Upper lobe of left lung (tissue), 6 donors: ENCODE results near the gene PEX26. TPM values are rescaled to one million over a fixed set of nuclear protein-coding genes. Genes with fewer than 3 reads are reported as not detected.

Experiments used
- ATAC-seq, 2 donors: fragments of 200-7000 bp; cut with Tn5 transposase; one replicate each; pipeline ENCODE4 v1.9.1; 2022; ENCODE audit warnings: mild to moderate bottlenecking in 2 of 2, moderate library complexity in 2 of 2; ENCODE audit not compliant: low FRiP score in 2 of 2
- DNase-seq, 2 donors: peaks; one replicate each; pipeline ENCODE4 v3.0.0-alpha.2; 2019 to 2020
- H3K27ac ChIP-seq, 4 donors: fragments of 200-600 bp; sonication (generic); one replicate each; pipeline ENCODE4 v1.5.1; 2016 to 2019
- H3K27me3 ChIP-seq, 4 donors: fragments of 200-600 bp; sonication (generic); one replicate each; pipeline ENCODE4 v1.5.1; 2017 to 2019
- H3K36me3 ChIP-seq, 4 donors: fragments of 200-600 bp; sonication (generic); one replicate each; pipeline ENCODE4 v1.5.1; 2016 to 2019
- H3K4me1 ChIP-seq, 4 donors: fragments of 200-600 bp; sonication (generic); one replicate each; pipeline ENCODE4 v1.5.1; 2018 to 2019
- H3K4me3 ChIP-seq, 4 donors: fragments of 200-600 bp; sonication (generic); one replicate each; pipeline ENCODE4 v1.5.1; 2017 to 2019; ENCODE audit warnings: mild to moderate bottlenecking in 2 of 4, moderate library complexity in 1 of 4
- H3K9me3 ChIP-seq, 4 donors: fragments of 200-600 bp; sonication (generic); one replicate each; pipeline ENCODE4 v1.5.1; 2018 to 2019
- CTCF ChIP-seq, 6 experiments: fragments of 450-650 bp in 4 of 6; fragments of 200-600 bp in 2 of 6; sonication (generic) in 2 of 6; IDR thresholded peaks; one replicate each; pipeline ENCODE4 v1.5.1; 2016 to 2019; ENCODE audit warnings: antibody characterized with exemption in 6 of 6
- EP300 ChIP-seq, 4 donors: sonication (generic); formaldehyde crosslinking; IDR thresholded peaks; one replicate each; pipeline ENCODE4 v1.5.1; 2017; ENCODE audit warnings: antibody characterized with exemption in 4 of 4, control low read depth in 2 of 4
- POLR2A ChIP-seq, 4 donors: fragments of 450-650 bp; IDR thresholded peaks; one replicate each; pipeline ENCODE4 v1.5.1; 2016 to 2017; ENCODE audit warnings: antibody characterized with exemption in 4 of 4, mild to moderate bottlenecking in 2 of 4
- POLR2AphosphoS5 ChIP-seq, 2 donors: sonication (generic); formaldehyde crosslinking; IDR thresholded peaks; one replicate each; pipeline ENCODE4 v1.5.1; 2017; ENCODE audit warnings: antibody characterized with exemption in 2 of 2
- WGBS, 2 donors: methylation state at CpG; one replicate each; pipeline ENCODE4 v1.1.5; 2017 to 2018; 5-methylcytosine and 5-hydroxymethylcytosine counted together
- small RNA-seq, 4 donors: library from RNA; depleted of rRNA; stranded (forward); fragments of <200 nt; gene quantifications; one replicate each; pipeline ENCODE3, GENCODE V24; 2016
- total RNA-seq, 6 donors: library from RNA; depleted of rRNA in 4 of 6; stranded (reverse); fragments of >200 nt in 4 of 6; gene quantifications; one replicate each; pipeline versions ENCODE4 v1.1.0 to v1.2.1, GENCODE V29; 2016 to 2021
- donor health status: DM: no; HTN: no; CAD: no; lungs with moderate emphysema.
- donor health status: DM: no; HTN: yes; CAD: no; lungs with severe emphysema.

The PEX26 gene
- total RNA-seq, 6 donors from 2014 or later: 17.2 to 42.1 (median 32.9) TPM

GRCh38 chr22:18154821-18155390 is 77.1 kb downstream of the PEX26 start:
- 96% methylated on average over 4 to 8 of the region's 8 CpGs for WGBS, 2 donors
- Histone ChIP-seq H3K27ac (no peak overlapping the region), H3K27me3 (no peaks in the 10 kb centered on the region), H3K4me1 (peaks cover 0 to 11% (median 7%) of the 10 kb centered on the region in 4 donors), H3K4me3 (no peak overlapping the region), H3K9me3 (no peaks in the 10 kb centered on the region), H3K36me3 (peaks cover 0 to 14% (median 0%) of the 10 kb centered on the region in 4 donors)
- TF ChIP-seq EP300 (IDR thresholded peaks at IDR 0.05): no peak
- no peak for TF ChIP-seq POLR2A (IDR thresholded peaks at IDR 0.05)
- TF ChIP-seq POLR2AphosphoS5 (IDR thresholded peaks at IDR 0.05): no peak
- TF ChIP-seq CTCF (IDR thresholded peaks at IDR 0.05): no peak
- DNase-seq: no peak
- ATAC-seq: peak in 1 of 2 donors; percentile 34

Small RNA genes within 50 kb of the gene (small RNA-seq; reads per million reads assigned to genes)
- 0 reads per million in 4 donors for gene AC016027.5

Other genes starting within 250 kb of the PEX26 start
- 10 to 100 TPM in 5 of 6 donors, 1 to 10 TPM in 1; 6.4 to 39.8 (median 23.4) TPM for gene MICAL3, start 53.4 kb upstream of the PEX26 start, total RNA-seq
- 1 to 10 TPM in 1 of 6 donors, under 1 TPM in 4, not detected in 1; 0.61 to 1.2 (median 0.81) TPM for gene TUBA8, start 32.8 kb downstream of the PEX26 start, total RNA-seq
- gene USP18, start 72.2 kb downstream of the PEX26 start, total RNA-seq: 10 to 100 TPM in 5 of 6 donors, 1 to 10 TPM in 1; 9.1 to 13.4 (median 12.2) TPM